IgD-negative memory B cell (primary cell): Measurements from ENCODE around the gene MRPL28. TPM values are rescaled to one million over a fixed set of nuclear protein-coding genes. Genes with fewer than 3 reads are reported as not detected.
A peak's percentile ranks its signal among the peaks of the same experiment; 100 is the strongest.
"Not testable (repeated sequence)": the region's sequence is repeated elsewhere in the genome, so short reads cannot be mapped to it uniquely, and the experiment has no call there.

Experiments used
- H3K27ac Mint-ChIP-seq, 3 donors: one replicate each; pipeline ENCODE4 v1.8.0; 2020 to 2022; ENCODE audit warnings: mild to moderate bottlenecking in 3 of 3, mixed read lengths in 3 of 3, moderate library complexity in 1 of 3
- H3K27me3 Mint-ChIP-seq: one replicate; pipeline ENCODE4 v1.8.0; 2021; ENCODE audit warnings: mixed read lengths
- H3K36me3 Mint-ChIP-seq: one replicate; pipeline ENCODE4 v1.8.0; 2020; ENCODE audit warnings: mild to moderate bottlenecking, mixed read lengths
- H3K4me1 Mint-ChIP-seq, 3 donors: one replicate each; pipeline ENCODE4 v1.8.0; 2020 to 2022; ENCODE audit warnings: mixed read lengths in 3 of 3, mild to moderate bottlenecking in 1 of 3
- H3K4me3 Mint-ChIP-seq, 4 donors: one replicate each; pipeline ENCODE4 v1.8.0; 2020 to 2022; ENCODE audit warnings: mild to moderate bottlenecking in 4 of 4, mixed read lengths in 4 of 4, moderate library complexity in 3 of 4
- H3K9me3 Mint-ChIP-seq, 3 donors: one replicate each; pipeline ENCODE4 v1.8.0; 2020 to 2021; ENCODE audit warnings: mixed read lengths in 3 of 3, mild to moderate bottlenecking in 1 of 3
- polyA plus RNA-seq: library from polyadenylated mRNA; unstranded; fragments of 300-500 nt; fragmentation: Illumina TruSeq; gene quantifications from one replicate; pipeline ENCODE4 v1.2.3, GENCODE V29; 2021

Gene MRPL28
- polyA plus RNA-seq, 1 donor from 2014 or later, result 69.8 TPM

- not testable (repeated sequence) for H3K36me3 Mint-ChIP-seq, H3K9me3 Mint-ChIP-seq, H3K27me3 Mint-ChIP-seq, H3K4me3 Mint-ChIP-seq, H3K27ac Mint-ChIP-seq
- peaks cover 25 to 34% (median 27%) of the 10 kb centered on the region in 3 donors for H3K4me1 Mint-ChIP-seq
Observed at GRCh38 chr16:348495-348894, 21.8 kb downstream of the MRPL28 start.

GRCh38 chr16:347203-347602 lies 23.1 kb downstream of the MRPL28 start:
- Mint-ChIP-seq H3K36me3 (peaks cover 7% of the 10 kb centered on the region), H3K4me1 (peaks cover 27 to 38% (median 27%) of the 10 kb centered on the region in 3 donors), H3K4me3 (peak overlapping the region in 1 of 4 donors; percentile 40), H3K9me3 (no peaks in the 10 kb centered on the region), H3K27me3 (no peaks in the 10 kb centered on the region), H3K27ac (peak overlapping the region in 2 of 3 donors; percentile 3 to 40)

- H3K4me1 Mint-ChIP-seq, result peaks cover 25 to 40% (median 27%) of the 10 kb centered on the region in 3 donors
- peak overlapping the region in 1 of 4 donors; percentile 40 for H3K4me3 Mint-ChIP-seq
- no peak overlapping the region for H3K27ac Mint-ChIP-seq
- H3K36me3 Mint-ChIP-seq, result peaks cover 10% of the 10 kb centered on the region
- H3K27me3 Mint-ChIP-seq, result no peaks in the 10 kb centered on the region
- no peaks in the 10 kb centered on the region for H3K9me3 Mint-ChIP-seq
Observed at GRCh38 chr16:346587-346986, 23.8 kb downstream of the MRPL28 start.

GRCh38 chr16:345772-346171 lies 24.6 kb downstream of the MRPL28 start:
- Mint-ChIP-seq H3K27me3 (no peaks in the 10 kb centered on the region), H3K4me1 (peaks cover 23 to 39% (median 26%) of the 10 kb centered on the region in 3 donors), H3K27ac (no peak overlapping the region), H3K4me3 (peak overlapping the region in 1 of 4 donors; percentile 43), H3K36me3 (peaks cover 10% of the 10 kb centered on the region), H3K9me3 (no peaks in the 10 kb centered on the region)

- Mint-ChIP-seq H3K36me3 (peaks cover 10% of the 10 kb centered on the region), H3K27me3 (no peaks in the 10 kb centered on the region), H3K4me1 (peaks cover 21 to 30% (median 22%) of the 10 kb centered on the region in 3 donors), H3K27ac (no peak overlapping the region), H3K4me3 (peak overlapping the region in 1 of 4 donors; percentile 57), H3K9me3 (no peaks in the 10 kb centered on the region)
Observed at GRCh38 chr16:342455-343213, 27.7 kb downstream of the MRPL28 start.

GRCh38 chr16:341974-342336 lies 28.4 kb downstream of the MRPL28 start:
- peak overlapping the region in 3 of 4 donors; percentile 3 to 14 (median 8) for H3K4me3 Mint-ChIP-seq
- H3K27me3 Mint-ChIP-seq, result not testable (repeated sequence)

GRCh38 chr16:341095-341973 lies 29.0 kb downstream of the MRPL28 start:
- not testable (repeated sequence) for H3K27me3 Mint-ChIP-seq, H3K9me3 Mint-ChIP-seq, H3K27ac Mint-ChIP-seq, H3K36me3 Mint-ChIP-seq
- Mint-ChIP-seq H3K4me3 (peak overlapping the region in 1 of 4 donors; percentile 3), H3K4me1 (peaks cover 15 to 26% (median 21%) of the 10 kb centered on the region in 3 donors)

More at GRCh38 chr16:341974-342336, 28.4 kb downstream of the MRPL28 start:
- not testable (repeated sequence) for H3K36me3 Mint-ChIP-seq, H3K27ac Mint-ChIP-seq, H3K9me3 Mint-ChIP-seq
- H3K4me1 Mint-ChIP-seq, result peaks cover 17 to 26% (median 18%) of the 10 kb centered on the region in 3 donors

GRCh38 chr16:340370-341091 lies 29.8 kb downstream of the MRPL28 start:
- Mint-ChIP-seq H3K9me3 (no peaks in the 10 kb centered on the region), H3K4me1 (peaks cover 18 to 28% (median 27%) of the 10 kb centered on the region in 3 donors), H3K27me3 (no peaks in the 10 kb centered on the region), H3K36me3 (peaks cover 11% of the 10 kb centered on the region), H3K4me3 (peak overlapping the region in 1 of 4 donors; percentile 72), H3K27ac (peak overlapping the region in 1 of 3 donors; percentile 81)

GRCh38 chr16:339680-340079 lies 30.7 kb downstream of the MRPL28 start:
- H3K9me3 Mint-ChIP-seq, result no peaks in the 10 kb centered on the region
- H3K4me3 Mint-ChIP-seq, result peak overlapping the region; percentile 3 to 84 (median 60)
- H3K4me1 Mint-ChIP-seq, result peaks cover 12 to 30% (median 26%) of the 10 kb centered on the region in 3 donors
- peak overlapping the region in 1 of 3 donors; percentile 81 for H3K27ac Mint-ChIP-seq
- H3K36me3 Mint-ChIP-seq, result peaks cover 8% of the 10 kb centered on the region
- H3K27me3 Mint-ChIP-seq, result no peaks in the 10 kb centered on the region

GRCh38 chr16:337975-338575 lies 32.3 kb downstream of the MRPL28 start:
- Mint-ChIP-seq H3K9me3 (no peaks in the 10 kb centered on the region), H3K27ac (no peak overlapping the region), H3K36me3 (peaks cover 8% of the 10 kb centered on the region), H3K4me3 (peak overlapping the region in 2 of 4 donors; percentile 43 to 45), H3K27me3 (no peaks in the 10 kb centered on the region), H3K4me1 (peaks cover 12 to 36% (median 24%) of the 10 kb centered on the region in 3 donors)

GRCh38 chr16:337437-337836 lies 32.9 kb downstream of the MRPL28 start:
- H3K27me3 Mint-ChIP-seq, result no peaks in the 10 kb centered on the region
- peak overlapping the region in 1 of 4 donors; percentile 77 for H3K4me3 Mint-ChIP-seq
- H3K4me1 Mint-ChIP-seq, result peaks cover 12 to 34% (median 26%) of the 10 kb centered on the region in 3 donors
- H3K27ac Mint-ChIP-seq, result no peak overlapping the region
- no peaks in the 10 kb centered on the region for H3K9me3 Mint-ChIP-seq
- H3K36me3 Mint-ChIP-seq, result peaks cover 7% of the 10 kb centered on the region

- Mint-ChIP-seq H3K27ac (peak overlapping the region in 2 of 3 donors; percentile 71 to 73), H3K27me3 (no peaks in the 10 kb centered on the region), H3K36me3 (peaks cover 2% of the 10 kb centered on the region), H3K4me3 (peak overlapping the region in 1 of 4 donors; percentile 75), H3K9me3 (no peaks in the 10 kb centered on the region), H3K4me1 (peaks cover 12 to 33% (median 26%) of the 10 kb centered on the region in 3 donors)
Observed at GRCh38 chr16:336269-336668, 34.1 kb downstream of the MRPL28 start.

GRCh38 chr16:334861-335632 lies 35.3 kb downstream of the MRPL28 start:
- H3K36me3 Mint-ChIP-seq, H3K27ac Mint-ChIP-seq, H3K27me3 Mint-ChIP-seq, H3K9me3 Mint-ChIP-seq: not testable (repeated sequence)
- Mint-ChIP-seq H3K4me1 (peaks cover 11 to 34% (median 25%) of the 10 kb centered on the region in 3 donors), H3K4me3 (peak overlapping the region in 1 of 4 donors; percentile 12)
